DMS153 (cell line): Measurements from ENCODE around the gene RAB11FIP3.

Experiments
- DNase-seq: peaks from one replicate; lab custom pipeline; 2025; lab: John Stamatoyannopoulos, UW

RAB11FIP3 gene

DNA sequence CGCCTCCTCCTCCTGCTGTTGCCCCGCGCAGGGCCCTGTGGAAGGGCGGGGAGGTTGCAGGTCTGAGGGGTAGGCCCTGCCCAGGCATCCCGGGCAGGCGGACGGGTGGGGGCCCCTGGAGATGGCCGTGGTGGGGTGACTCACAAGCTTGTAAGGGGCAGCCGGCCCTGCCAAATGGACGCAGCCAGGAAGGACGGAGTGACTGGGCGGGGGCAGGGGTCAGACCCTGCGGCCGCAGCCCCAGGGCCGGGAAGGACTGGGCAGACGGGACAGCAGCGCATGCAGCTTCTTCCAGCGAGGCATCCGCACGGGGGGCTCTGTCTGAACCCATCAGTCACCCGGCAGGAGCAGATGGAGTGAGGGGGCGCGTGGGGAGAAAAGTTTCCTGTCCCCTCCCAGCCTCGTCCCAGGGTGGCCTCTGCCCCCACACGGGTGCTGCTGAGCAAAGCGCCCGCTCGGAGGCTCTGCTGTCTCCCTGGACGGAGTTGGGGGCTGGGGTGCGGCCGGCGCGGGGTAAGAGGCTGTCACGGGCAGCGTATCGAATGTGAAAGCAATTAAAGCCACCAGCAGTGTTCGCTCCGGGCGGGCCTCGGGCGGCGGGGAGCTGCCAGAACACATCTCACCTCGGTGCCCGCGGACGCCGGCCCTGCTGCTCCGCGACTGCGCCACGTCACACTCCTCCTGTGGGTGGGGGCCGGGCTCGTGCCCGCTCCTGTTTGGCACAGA is 129.4 kb downstream of the RAB11FIP3 start:
- DNase-seq = no peak

DNA sequence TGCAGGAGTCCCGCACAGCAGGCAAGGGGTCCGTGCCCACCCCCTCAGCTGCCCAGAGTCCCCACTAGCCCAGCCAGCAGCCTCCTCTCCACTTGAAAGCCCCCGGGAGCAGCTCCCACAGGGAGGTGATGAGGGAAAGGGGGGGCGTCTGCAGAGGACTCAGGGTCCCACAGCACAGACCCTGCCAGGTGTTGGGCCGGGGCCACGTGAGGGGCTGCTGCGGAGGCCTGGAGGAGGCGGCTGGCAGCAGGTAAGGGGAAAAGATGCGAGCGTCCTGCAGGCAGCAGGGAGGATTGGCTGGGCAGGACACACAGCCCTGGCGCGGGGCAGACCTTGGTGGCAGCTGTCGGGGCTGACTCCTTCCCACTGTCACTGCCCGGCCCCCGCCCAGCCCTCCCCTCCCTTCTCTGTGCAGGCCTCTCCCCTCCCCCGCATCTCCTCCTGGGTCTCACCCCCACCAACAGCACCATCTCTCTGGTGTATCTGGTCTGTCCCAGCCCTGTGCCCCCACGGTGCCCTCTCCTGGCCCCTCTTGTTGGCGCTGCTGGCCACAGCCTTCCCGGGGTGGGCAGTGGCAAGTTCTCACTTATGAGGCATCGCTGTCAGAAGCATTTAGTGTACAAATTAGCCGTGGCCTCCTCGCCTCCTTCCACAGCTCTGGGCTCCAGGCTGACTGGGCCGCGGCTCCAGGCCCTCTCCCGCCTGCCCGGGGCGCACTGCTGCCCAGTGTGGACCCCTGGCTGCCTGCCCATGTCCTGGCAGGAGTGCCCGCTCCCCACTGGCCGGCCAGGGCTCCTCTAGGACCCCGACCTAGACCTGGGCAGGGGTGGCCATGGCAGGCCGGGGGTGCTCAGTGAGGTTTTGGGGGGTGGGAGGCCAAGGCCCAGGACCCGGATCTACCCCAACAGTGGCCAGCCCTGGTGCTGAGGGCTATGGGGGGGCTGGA is 130.4 kb downstream of the RAB11FIP3 start:
- no peak for DNase-seq

DNA sequence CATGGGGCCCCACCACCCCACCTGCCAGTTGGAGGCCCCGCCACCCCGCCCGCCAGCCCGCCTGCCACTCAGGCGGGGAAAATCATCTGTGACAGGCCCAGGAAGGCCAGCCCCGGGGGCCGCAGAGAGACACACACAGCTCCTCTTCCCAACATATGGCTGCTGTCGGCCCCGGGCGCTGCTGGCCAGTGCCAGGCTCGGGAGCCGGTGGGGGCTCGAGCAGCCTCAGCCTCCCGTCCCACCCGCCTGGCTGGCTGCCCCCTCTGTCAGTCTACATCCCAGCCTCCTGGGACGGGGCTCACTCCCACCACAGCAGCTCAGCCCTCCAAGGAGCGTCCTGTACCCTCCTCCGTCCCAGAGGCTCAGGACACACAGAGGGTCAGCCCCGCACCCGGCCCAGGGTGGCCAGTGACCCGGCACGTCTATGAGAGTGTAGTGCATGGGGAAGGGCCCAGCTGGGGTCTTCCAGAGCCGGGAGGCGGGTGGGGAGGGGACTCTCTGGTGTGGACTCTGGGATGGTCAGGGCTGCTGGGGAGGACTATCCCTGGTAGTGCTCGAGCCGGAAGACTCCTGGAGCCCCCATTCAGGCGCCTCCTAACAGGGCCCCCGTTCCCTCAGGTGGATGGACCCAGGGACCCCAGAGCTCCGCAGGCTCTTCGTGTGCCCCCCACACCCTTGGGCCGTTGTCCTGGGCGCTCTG is 131.2 kb downstream of the RAB11FIP3 start:
- DNase-seq = no peak

DNA sequence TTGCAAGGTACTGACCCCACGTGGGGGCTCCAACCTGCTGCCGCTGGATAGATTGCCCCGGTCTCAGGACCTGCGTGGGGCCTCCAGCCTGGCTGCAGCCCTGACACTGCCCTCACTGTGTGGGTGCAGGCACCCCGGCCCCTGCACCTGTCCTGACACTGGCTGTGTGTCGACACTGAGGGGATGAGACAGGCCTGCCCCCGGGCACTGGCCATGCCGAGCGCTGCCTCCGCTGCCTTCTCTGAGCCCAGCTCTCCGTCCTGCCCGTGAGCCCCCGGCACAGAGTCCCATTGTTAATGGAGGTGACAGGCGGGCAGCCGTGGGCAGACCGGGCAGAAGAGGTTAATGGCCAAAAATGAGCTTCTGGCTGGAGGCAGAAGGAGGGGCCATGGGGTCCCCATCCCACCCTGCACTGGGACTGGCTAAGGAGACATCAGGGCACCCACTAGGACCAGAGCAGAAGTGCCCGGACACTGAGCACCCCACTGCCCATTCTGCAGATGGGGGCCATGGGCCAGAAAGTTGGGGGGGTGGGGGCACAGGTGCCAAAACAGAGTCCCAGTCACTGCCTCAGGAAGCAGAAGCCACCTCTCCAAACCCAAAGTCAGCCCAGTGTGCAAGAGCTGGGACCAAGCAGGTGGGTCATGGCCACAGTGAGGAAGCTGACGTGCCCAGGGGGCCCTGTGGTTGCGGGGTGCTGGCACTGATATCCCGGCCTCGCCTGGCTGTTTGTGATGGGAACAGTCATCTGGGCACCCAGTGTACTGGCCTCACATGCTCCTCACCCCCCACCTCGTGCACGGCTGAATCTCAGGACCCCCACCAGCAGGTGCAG is 132.2 kb downstream of the RAB11FIP3 start:
- no peak for DNase-seq

DNA sequence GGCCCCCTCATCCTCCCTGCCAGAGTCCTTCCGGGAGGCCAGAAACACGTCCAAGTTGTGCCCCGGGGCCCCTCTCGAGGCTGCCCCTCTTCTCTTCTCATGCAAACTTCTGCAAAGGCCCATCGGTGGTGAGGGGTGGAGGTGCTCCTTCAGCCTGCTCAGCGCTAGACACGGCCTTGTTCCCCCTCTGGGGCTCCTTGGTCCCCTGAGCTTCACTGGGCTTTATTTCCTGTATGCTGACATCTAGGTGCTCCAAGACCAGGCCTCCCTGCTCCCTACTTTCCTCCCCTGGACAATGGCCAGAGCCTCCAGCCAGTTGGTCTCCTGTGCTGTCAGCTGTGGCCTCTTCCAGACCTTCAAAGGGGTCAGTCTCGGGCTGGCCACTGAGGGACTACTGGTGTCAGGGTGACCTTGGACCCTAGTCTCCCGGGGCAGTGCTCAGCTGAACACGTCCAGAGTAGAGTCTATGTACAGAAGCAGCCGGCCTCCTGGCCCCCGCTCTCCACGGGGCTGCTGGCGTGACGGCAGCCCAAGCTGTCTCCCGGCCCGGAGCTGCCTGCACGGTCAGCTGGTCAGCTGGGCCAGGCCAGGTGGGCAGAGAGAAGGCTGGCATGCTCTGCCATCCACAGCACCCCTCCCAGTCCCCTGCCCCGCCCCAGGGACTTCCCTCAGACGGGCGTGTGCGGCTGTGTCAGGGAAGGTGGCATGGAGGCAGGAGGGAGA is 133.0 kb downstream of the RAB11FIP3 start:
- DNase-seq = no peak

DNA sequence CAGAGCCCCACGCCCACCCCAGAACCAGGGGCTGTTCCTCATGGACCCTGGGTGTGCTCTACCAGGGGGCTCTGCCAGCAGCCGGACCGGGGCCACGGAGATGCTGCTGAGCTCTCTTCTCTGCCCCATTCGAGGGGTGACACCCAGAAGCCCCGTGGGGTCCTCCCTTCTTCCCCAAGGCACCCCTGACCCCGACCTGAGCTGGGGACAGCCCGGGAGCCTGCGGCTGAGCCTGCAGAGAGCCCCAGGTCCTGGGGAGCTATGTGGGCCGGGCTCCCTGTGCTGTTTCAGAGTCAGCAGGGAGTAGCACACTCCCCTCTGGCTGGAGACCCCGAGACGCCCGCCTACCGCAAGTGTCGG is 133.6 kb downstream of the RAB11FIP3 start:
- no peak for DNase-seq

DNA sequence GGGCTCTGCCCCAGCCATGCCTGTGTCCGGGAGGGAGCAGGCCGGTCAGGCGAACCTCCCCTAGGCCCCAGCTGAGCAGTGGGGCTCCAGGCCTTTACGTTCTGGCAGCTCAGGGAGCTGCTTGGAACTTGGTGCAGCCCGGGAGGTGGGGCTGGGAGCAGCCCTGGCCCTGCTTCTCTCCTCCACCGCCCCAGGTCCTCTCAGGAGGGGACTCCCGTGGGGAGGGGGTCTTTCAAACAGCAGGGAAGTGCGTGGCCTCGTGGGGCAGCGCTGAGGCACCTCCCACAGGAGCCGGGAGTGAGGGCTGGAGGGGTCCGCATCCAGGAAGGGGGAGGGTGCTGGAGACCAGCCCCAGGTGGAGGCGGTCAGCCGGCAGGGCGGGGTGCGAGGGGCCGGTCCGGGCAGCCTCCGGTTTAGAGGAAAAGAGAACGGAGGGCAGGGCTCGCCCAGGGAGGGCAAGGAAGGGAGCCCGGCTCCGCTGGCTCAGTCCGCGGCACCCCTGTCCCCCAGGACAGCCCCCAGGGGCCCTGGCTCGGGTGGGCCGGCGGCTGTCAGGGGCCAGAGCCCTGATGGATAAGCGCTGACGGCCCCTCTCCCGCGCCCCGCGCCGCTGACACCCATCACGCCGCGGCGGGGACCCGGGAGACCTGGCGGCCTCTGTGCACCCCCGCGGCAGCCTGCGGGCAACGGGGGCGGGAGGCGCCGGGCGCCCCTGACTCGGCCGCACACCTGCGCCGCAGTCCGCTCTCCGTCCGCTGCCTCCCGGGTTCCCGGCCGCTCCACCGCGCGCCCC is 134.2 kb downstream of the RAB11FIP3 start:
- no peak for DNase-seq

DNA sequence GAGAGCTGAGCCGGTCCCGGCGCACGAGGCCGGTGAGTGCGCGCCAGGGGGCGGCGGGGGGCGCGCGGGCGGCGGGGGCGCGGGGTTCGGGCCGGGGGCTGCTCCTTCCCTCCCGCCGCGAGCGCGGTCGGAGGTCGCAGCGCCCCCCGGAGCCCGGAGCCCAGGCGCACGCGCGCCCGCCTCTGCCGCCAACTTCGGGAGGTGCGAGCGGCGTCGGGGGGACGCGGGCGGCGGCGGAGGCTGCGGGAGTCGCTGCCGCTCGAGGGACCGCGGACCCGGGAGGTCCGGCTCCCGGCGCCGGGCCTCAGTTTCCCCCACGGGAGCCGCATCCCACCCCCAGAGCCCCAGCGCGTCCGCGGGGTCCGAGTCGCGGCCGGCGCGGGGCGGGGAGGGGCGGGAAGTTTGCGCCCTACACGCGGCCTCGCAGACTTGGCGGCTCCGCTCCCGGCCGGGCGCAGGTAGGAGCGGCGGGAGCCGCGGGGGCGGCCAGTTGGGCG is 134.8 kb downstream of the RAB11FIP3 start, which contains the start of gene PRR35:
Gene PRR35 (plus strand): TSS at position 191 of the 497 bp plus-strand sequence. CDS start 2,901 bp downstream, outside the sequence.
- no peak for DNase-seq

DNA sequence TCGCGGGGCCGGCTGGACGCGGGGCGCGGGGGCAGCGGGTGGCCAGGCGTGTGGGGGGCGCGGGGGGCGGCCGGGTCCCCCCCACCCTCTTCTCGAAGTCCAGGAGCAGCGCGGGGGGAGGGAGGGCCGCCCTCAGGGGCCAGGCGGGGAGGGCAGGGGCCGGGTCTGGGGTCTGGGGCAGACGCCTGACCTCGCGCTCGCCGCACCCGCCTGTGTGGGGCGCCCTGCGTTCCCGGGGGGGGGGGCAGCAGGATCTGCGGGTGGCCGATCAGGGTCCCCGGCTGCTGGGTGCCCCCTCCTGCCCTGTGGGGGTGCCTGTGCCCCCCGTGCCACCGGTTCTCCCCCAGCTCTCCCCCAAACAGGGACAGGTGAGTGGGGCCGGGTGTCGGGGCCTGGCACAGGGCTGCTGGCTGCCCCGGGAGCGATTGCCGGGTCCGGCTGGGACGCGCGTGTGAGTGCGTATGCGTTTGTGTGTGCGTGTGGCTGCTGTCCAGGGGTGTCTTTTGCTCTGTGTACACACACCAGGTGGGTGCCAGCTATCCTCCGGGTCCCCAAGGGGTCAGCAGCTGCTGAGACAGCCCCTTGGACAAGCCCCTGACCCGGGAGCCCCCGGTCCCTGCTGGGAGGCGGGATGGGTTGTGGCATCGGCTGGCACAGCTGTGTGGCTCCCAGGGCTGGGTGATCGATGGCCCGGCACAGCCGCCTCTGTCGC is 135.4 kb downstream of the RAB11FIP3 start:
- no peak for DNase-seq

DNA sequence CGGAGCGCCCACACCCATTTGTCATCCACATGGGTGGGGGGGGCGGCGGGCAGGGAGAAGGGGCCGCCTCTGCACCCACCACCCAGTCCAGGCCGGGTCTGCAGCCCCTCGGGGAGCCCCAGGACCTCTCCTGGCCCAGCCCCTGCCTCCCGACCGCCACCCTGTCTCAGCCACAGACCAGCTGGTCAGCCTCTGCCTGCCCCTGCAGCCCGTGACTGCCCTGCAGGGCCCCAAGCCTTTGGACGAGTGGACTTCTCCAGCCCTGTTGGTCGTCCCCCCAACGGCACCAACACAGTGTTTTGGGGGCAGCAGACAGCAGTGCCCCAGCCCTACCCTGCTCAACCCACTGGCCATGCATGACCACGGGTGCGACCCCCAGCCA is 136.0 kb downstream of the RAB11FIP3 start:
- DNase-seq = no peak

DNA sequence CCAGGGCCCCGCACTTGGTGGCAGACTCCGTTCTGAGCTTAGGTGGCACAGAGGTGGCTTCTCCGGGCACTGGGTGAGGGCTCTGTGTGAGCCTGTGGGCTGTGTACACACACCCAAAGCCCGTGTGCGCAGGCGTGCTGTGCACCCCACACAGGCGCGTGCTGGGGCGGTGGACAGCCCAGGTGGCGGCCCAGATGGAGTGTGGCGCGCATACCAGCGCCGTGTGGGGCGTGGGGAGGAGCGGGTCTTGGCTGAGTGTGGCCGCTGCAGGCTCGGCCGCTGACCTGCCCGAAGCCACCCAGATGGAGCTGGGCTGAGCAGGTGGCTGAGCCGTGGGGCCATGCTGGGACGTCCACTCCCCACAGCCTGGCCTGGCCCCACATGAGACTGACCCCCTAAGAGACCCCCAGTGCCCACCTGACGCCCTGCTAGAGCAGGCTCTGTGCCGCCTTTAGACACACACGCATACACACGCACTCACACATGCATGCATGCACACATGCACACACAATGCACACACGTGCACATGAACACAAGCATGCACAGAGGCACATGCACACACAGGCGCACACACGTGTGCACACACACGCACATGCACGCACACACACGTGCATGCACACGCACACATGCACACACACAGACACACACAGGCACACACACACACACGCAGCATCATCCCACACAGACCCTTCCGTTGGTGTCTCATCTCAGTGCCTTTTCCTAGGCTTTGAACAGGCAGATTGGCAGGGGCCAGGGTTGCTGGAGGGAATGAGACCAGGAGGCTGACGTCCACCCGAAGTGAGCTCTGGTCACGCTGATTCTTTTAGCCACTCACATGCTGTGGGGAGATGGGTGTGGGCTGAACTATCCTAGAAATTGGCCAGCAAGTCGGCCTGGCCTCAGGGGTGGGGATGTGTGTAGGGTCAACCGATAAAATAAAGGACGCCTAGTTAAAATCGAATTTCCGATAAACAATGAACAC is 136.8 kb downstream of the RAB11FIP3 start:
- DNase-seq = no peak

DNA sequence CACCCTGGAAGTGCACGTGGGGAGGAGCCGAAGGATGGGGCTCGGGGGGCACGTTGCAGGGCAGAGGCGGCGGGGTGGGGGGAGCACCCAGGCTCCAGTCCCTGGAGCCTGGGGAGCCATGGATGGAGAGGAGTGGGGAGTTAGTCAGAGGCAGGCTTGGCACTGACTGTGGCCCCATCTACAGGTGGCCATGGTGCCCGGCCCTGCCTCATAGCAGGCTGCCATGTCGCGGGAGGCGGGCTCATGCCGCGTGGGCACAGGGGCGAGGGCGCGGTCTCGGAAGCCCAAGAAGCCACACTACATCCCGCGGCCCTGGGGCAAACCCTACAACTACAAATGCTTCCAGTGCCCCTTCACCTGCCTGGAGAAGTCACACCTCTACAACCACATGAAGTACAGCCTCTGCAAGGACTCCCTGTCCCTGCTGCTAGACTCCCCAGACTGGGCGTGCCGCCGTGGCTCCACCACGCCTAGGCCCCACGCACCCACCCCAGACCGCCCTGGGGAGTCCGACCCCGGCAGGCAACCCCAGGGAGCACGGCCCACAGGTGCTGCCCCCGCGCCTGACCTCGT is 137.7 kb downstream of the RAB11FIP3 start:
- DNase-seq = no peak

DNA sequence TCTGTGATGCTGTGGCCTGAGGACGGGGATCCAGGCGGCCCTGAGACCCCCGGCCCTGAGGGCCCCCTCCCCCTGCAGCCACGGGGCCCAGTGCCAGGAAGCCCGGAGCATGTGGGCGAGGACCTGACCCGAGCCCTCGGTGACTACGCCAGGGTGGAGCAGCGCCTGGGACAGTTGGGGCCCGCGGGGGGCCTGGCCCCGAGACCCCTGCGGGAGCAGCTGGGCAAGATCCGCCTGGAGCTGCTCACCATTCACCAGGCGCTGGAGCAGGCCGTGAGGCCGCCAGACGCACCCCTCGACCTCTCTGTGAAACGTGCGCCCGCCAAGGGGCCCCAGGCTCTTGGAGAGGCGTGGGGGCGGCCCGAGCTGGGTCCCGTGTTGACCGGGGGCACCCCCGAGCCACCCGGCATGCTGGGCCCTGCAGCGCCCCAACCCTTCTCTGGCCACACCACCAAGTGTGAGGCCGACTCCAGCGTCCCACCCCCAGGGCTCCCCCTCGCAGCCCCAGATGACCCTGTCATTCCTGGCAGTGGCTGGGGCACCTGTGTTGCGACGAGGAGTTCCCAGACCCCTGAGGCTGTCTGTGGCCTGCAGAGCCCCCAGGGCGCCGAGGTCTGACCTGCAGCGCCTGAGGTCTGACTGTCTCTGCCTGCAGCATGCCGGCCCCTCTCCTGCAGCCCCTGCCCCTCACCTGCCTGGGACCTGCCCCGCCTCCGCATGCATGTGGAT is 139.4 kb downstream of the RAB11FIP3 start:
- no peak for DNase-seq

DNA sequence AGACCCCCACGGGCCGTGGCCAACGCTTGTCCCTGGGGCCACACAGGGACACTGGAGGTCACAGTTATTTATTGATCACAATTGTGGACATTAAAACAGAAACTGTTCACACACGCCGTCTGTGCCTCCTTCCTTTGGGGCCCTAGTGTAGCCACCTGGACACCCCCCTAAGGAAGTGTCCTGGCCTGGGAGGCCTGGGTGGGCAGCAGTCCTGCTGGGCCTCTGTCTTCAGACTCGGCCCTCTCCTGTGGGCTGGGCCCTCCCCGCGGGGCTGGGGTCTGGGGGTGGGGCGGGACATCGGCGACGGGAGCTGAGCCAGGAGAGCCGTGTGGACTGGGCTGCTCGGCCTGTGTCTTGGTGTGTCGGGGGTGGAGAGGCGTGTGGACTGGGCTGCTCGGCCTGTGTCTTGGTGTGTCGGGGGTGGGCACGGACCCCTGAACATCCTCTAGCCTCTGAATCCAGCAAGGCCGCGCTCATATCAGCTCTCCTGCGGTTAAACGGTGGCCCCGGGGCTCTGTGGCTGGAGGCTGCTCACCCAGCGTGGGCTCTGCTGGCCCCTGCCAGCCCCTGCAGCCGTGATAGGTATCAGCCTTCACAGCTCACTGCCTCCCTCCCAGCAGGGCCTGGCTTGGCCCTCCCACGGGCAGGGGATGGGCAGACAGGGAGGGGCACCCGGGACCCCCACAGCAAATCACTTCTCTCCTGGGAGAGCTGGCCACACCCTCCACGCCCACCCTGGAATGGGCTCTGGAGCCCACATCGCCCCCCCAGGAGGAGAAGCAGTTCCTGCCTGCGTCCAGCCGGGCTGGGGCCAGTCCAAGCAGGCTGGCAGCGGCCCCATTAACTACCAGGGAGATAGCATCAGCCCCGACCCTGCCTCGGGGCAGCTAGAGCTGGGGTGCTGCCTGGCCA is 140.2 kb downstream of the RAB11FIP3 start:
- no peak for DNase-seq

DNA sequence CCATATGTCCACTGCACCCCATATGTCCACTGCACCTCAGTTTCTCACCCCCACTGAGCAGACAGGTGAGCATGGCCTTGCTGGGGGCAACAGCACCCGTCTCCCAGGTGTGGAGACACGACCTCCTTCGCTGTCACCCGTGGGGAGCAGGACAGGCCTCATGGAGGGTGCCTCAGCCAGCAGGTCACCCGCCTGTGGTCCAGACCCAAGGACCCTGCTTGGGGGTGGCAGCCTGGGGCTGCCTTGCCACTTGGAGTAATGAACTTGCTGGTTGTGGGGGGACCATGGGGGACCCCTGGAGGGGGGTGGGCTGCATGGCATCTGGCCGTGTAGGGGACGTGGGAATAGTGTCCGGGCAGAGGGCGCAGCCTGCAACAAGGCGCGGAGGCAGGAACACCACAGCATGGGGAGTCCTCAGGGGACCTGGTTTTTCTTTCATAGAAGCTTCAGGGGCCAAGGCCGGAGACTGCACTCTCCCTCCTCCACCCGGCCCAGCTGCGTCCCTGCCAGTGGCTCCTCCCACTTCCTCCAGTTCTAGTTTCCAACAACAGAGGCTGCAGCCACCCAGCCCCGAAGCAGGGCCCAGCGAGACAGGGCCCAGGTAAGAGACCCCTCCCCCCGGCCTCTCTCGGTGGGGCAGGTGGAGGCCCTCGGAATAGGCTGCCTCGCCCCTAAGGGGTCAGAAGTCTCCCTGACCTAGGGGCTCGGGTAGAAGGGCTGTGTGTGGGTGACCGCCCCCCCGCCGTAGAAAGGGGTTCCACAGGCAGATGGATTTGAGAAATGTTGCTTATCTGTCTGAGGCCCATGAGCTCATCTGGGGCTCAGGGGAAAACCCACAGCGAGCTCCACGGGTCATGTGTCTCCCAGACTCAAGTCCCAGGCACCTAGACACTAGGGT is 141.3 kb downstream of the RAB11FIP3 start, which contains the start of gene NHLRC4:
Gene NHLRC4 (plus strand): TSS at position 531 of the 898 bp plus-strand sequence. CDS start 1,043 bp downstream, outside the sequence.
- DNase-seq = peak; percentile 41
